ENCODE data around the gene SLC37A2. TPM values are rescaled to one million over a fixed set of nuclear protein-coding genes. Genes with fewer than 3 reads are reported as not detected.

Gene SLC37A2
- total RNA-seq, 1 experiment from 2014 or later: 2.2 TPM

DNA sequence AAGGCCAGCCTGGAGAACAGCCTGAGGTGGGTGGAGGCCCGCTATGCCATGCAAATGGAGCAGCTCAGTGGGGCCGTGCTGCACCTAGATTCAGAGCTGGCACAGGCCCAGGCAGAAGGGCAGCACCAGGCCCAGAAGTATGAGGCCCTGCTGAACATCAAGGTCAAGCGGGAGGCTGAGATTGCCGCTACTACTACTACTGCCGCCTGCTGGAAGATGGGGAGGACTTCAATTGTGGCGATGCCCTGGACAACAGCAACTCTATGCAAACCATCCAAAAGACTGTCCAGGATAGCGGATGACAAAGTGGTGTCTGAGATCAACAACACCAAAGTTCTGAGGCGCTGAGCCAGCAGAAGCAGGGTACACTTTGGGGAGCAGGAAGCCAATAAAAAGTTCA is 51.4 kb downstream of the SLC37A2 start:
- no peak overlapping the region for H3K27ac Mint-ChIP-seq
- H3K4me3 Mint-ChIP-seq: no peak overlapping the region
- TF ChIP-seq ZBTB43 (CRISPR knock-in tag; IDR thresholded peaks at IDR 0.05) (no peak), ZNF121 (CRISPR knock-in tag; IDR thresholded peaks at IDR 0.05) (0 out of 2 replicates have a peak, but pooled peaks have one; percentile 3), SOX15 (CRISPR knock-in tag; IDR thresholded peaks at IDR 0.05) (no peak), TEAD1 (CRISPR knock-in tag; IDR thresholded peaks at IDR 0.05) (no peak), ZNF263 (CRISPR knock-in tag; IDR thresholded peaks at IDR 0.05; ENCODE audit: low read depth) (no peak)
- TF ChIP-seq, protein P1, sequence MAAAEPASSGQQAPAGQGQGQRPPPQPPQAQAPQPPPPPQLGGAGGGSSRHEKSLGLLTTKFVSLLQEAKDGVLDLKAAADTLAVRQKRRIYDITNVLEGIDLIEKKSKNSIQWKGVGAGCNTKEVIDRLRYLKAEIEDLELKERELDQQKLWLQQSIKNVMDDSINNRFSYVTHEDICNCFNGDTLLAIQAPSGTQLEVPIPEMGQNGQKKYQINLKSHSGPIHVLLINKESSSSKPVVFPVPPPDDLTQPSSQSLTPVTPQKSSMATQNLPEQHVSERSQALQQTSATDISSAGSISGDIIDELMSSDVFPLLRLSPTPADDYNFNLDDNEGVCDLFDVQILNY (CRISPR knock-in tag; IDR thresholded peaks at IDR 0.05): no peak
- TF ChIP-seq, protein P2, sequence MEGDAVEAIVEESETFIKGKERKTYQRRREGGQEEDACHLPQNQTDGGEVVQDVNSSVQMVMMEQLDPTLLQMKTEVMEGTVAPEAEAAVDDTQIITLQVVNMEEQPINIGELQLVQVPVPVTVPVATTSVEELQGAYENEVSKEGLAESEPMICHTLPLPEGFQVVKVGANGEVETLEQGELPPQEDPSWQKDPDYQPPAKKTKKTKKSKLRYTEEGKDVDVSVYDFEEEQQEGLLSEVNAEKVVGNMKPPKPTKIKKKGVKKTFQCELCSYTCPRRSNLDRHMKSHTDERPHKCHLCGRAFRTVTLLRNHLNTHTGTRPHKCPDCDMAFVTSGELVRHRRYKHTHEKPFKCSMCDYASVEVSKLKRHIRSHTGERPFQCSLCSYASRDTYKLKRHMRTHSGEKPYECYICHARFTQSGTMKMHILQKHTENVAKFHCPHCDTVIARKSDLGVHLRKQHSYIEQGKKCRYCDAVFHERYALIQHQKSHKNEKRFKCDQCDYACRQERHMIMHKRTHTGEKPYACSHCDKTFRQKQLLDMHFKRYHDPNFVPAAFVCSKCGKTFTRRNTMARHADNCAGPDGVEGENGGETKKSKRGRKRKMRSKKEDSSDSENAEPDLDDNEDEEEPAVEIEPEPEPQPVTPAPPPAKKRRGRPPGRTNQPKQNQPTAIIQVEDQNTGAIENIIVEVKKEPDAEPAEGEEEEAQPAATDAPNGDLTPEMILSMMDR (IDR thresholded peaks at IDR 0.05): peak; percentile 55
- peaks cover 14% of the 10 kb centered on the region for H3K4me1 Mint-ChIP-seq
- peak; percentile 53 for DNase-seq (ENCODE audit: low spot score)
- H3K9me3 Mint-ChIP-seq: peaks cover 16% of the 10 kb centered on the region
- peak; percentile 6; the same call in 1 of the 2 replicates for ATAC-seq
- H3K27me3 Mint-ChIP-seq (ENCODE audit: low read depth): peaks cover 22% of the 10 kb centered on the region
- no peaks in the 10 kb centered on the region for H3K36me3 Mint-ChIP-seq
- CTCF ChIA-PET: interaction anchor here (0.9 to 4.3 kb wide), 9 partner anchors 10 to 319 kb away, joined by 3 to 45 read pairs (median 5); no protein-coding TSS in a partner anchor
- POLR2A ChIA-PET: interaction anchor here (0.9 kb wide), 1 partner anchor 28 kb away, joined by 3 read pairs; no protein-coding TSS in a partner anchor

GRCh38 chr11:125117429-125117828 is 54.3 kb downstream of the SLC37A2 start:
- no peaks in the 10 kb centered on the region for H3K36me3 Mint-ChIP-seq
- ChIA-PET POLR2A (no interaction called here), CTCF (interaction anchor here (1.1 to 2.3 kb wide), 4 partner anchors 25 to 254 kb away, joined by 3 to 10 read pairs (median 4); no protein-coding TSS in a partner anchor)
- DNase-seq (ENCODE audit: low spot score): no peak
- peaks cover 50% of the 10 kb centered on the region for H3K27me3 Mint-ChIP-seq (ENCODE audit: low read depth)
- ATAC-seq: no peak
- no peak overlapping the region for H3K4me3 Mint-ChIP-seq
- H3K4me1 Mint-ChIP-seq: no peaks in the 10 kb centered on the region
- peaks cover 10% of the 10 kb centered on the region for H3K9me3 Mint-ChIP-seq
- no peak overlapping the region for H3K27ac Mint-ChIP-seq
- TF ChIP-seq FOXJ3 (CRISPR knock-in tag; IDR thresholded peaks at IDR 0.05; ENCODE audit: borderline replicate concordance) (no peak), TP53 (CRISPR knock-in tag; IDR thresholded peaks at IDR 0.05) (no peak), NR2C2 (CRISPR knock-in tag; IDR thresholded peaks at IDR 0.05) (no peak), ETV6 (CRISPR knock-in tag; IDR thresholded peaks at IDR 0.05) (no peak), USF1 (CRISPR knock-in tag; IDR thresholded peaks at IDR 0.05) (no peak), FOXK1 (CRISPR knock-in tag; IDR thresholded peaks at IDR 0.05) (no peak), NFYB (CRISPR knock-in tag; conservative IDR thresholded peaks at IDR 0.05; ENCODE audit: low read depth) (no peak), PRDM15 (CRISPR knock-in tag; IDR thresholded peaks at IDR 0.05) (no peak)
- TF ChIP-seq, protein P3, sequence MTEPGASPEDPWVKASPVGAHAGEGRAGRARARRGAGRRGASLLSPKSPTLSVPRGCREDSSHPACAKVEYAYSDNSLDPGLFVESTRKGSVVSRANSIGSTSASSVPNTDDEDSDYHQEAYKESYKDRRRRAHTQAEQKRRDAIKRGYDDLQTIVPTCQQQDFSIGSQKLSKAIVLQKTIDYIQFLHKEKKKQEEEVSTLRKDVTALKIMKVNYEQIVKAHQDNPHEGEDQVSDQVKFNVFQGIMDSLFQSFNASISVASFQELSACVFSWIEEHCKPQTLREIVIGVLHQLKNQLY (CRISPR knock-in tag; IDR thresholded peaks at IDR 0.05): no peak
- TF ChIP-seq, protein P4, sequence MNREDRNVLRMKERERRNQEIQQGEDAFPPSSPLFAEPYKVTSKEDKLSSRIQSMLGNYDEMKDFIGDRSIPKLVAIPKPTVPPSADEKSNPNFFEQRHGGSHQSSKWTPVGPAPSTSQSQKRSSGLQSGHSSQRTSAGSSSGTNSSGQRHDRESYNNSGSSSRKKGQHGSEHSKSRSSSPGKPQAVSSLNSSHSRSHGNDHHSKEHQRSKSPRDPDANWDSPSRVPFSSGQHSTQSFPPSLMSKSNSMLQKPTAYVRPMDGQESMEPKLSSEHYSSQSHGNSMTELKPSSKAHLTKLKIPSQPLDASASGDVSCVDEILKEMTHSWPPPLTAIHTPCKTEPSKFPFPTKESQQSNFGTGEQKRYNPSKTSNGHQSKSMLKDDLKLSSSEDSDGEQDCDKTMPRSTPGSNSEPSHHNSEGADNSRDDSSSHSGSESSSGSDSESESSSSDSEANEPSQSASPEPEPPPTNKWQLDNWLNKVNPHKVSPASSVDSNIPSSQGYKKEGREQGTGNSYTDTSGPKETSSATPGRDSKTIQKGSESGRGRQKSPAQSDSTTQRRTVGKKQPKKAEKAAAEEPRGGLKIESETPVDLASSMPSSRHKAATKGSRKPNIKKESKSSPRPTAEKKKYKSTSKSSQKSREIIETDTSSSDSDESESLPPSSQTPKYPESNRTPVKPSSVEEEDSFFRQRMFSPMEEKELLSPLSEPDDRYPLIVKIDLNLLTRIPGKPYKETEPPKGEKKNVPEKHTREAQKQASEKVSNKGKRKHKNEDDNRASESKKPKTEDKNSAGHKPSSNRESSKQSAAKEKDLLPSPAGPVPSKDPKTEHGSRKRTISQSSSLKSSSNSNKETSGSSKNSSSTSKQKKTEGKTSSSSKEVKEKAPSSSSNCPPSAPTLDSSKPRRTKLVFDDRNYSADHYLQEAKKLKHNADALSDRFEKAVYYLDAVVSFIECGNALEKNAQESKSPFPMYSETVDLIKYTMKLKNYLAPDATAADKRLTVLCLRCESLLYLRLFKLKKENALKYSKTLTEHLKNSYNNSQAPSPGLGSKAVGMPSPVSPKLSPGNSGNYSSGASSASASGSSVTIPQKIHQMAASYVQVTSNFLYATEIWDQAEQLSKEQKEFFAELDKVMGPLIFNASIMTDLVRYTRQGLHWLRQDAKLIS (CRISPR knock-in tag; IDR thresholded peaks at IDR 0.05; ENCODE audit: borderline replicate concordance): no peak
- TF ChIP-seq, protein P5, sequence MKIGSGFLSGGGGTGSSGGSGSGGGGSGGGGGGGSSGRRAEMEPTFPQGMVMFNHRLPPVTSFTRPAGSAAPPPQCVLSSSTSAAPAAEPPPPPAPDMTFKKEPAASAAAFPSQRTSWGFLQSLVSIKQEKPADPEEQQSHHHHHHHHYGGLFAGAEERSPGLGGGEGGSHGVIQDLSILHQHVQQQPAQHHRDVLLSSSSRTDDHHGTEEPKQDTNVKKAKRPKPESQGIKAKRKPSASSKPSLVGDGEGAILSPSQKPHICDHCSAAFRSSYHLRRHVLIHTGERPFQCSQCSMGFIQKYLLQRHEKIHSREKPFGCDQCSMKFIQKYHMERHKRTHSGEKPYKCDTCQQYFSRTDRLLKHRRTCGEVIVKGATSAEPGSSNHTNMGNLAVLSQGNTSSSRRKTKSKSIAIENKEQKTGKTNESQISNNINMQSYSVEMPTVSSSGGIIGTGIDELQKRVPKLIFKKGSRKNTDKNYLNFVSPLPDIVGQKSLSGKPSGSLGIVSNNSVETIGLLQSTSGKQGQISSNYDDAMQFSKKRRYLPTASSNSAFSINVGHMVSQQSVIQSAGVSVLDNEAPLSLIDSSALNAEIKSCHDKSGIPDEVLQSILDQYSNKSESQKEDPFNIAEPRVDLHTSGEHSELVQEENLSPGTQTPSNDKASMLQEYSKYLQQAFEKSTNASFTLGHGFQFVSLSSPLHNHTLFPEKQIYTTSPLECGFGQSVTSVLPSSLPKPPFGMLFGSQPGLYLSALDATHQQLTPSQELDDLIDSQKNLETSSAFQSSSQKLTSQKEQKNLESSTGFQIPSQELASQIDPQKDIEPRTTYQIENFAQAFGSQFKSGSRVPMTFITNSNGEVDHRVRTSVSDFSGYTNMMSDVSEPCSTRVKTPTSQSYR (CRISPR knock-in tag; IDR thresholded peaks at IDR 0.05): no peak

All from WTC11 (cell line).